ENCODE measurements around the gene PALM. TPM values are rescaled to one million over a fixed set of nuclear protein-coding genes. Genes with fewer than 3 reads are reported as not detected.

Gene PALM
- total and polyA plus RNA-seq, 9 of the 15 experiments (the other 6 are each of a cell fraction or from before 2014, with no cell fraction given) = 0.04 to 6.6 (median 1.7) TPM

- peak in 1 of 3 experiments; percentile 13 for TF ChIP-seq YY1 (IDR thresholded peaks at IDR 0.05; ENCODE audit: borderline replicate concordance in 1 of 3, control insufficient read depth in 1 of 3, extremely low read depth in 1 of 3, insufficient read depth in 3 of 3, insufficient read length in 1 of 3, insufficient replicate concordance in 2 of 3, low read depth in 1 of 3, low read length in 2 of 3)
- TF ChIP-seq MAFG (tag; conservative IDR thresholded peaks at IDR 0.05) = no peak
- TF ChIP-seq MEF2D (tag; conservative IDR thresholded peaks at IDR 0.05; ENCODE audit: low read depth) = no peak
- TF ChIP-seq ZNF274 (IDR thresholded peaks at IDR 0.05; ENCODE audit: borderline replicate concordance, low read depth, low read length) = no peak
- TF ChIP-seq ZNF318 (IDR thresholded peaks at IDR 0.05; ENCODE audit: borderline replicate concordance in 1 of 2, low read depth in 1 of 2) = no peak
- TF ChIP-seq ZNF124 (CRISPR knock-in tag; IDR thresholded peaks at IDR 0.05) = no peak
- TF ChIP-seq ZNF165 (CRISPR knock-in tag; IDR thresholded peaks at IDR 0.05; ENCODE audit: borderline replicate concordance) = no peak
- TF ChIP-seq NFE2L1 (tag; IDR thresholded peaks at IDR 0.05; ENCODE audit: borderline replicate concordance, low read depth) = no peak
- TF ChIP-seq CHD4 (IDR thresholded peaks at IDR 0.05; ENCODE audit: insufficient read depth, insufficient replicate concordance, low read depth, low read length, poor library complexity, severe bottlenecking) = no peak
- no peak for TF ChIP-seq NFYB (IDR thresholded peaks at IDR 0.05; ENCODE audit: extremely low read depth, insufficient read length)
- no peak for TF ChIP-seq PCBP2 (IDR thresholded peaks at IDR 0.05; ENCODE audit: low read depth, low read length, poor library complexity, severe bottlenecking)
- no peak for TF ChIP-seq ZNF778 (CRISPR knock-in tag; IDR thresholded peaks at IDR 0.05)
- TF ChIP-seq CTBP1 (IDR thresholded peaks at IDR 0.05; ENCODE audit: borderline replicate concordance) = peak; percentile 20; the same call in 1 of the 2 replicates
- no peak for TF ChIP-seq NBN (IDR thresholded peaks at IDR 0.05; ENCODE audit: low read depth)
- TF ChIP-seq MED1 (CRISPR knock-in tag; IDR thresholded peaks at IDR 0.05; ENCODE audit: borderline replicate concordance) = no peak
- no peak for TF ChIP-seq FOXM1 (IDR thresholded peaks at IDR 0.05; ENCODE audit: low read depth)
- TF ChIP-seq FOXM1 (CRISPR knock-in tag; IDR thresholded peaks at IDR 0.05; ENCODE audit: low read depth) = no peak
- TF ChIP-seq ZNF655 (CRISPR knock-in tag; IDR thresholded peaks at IDR 0.05) = no peak
- 0 out of 2 replicates have a peak, but pooled peaks have one; percentile 65 for TF ChIP-seq SP1 (CRISPR knock-in tag; IDR thresholded peaks at IDR 0.05)
Measured at GRCh38 chr19:664913-665443, 43.8 kb upstream of the PALM start (continued).

All from K562 (cell line).